Keratinocyte (primary cell): Measurements from ENCODE around the gene ASB10. TPM values are rescaled to one million over a fixed set of nuclear protein-coding genes. Genes with fewer than 3 reads are reported as not detected.

Source experiments
- DNase-seq: peaks from one replicate; pipeline ENCODE4 v3.0.0-alpha.2; 2011; ENCODE audit warnings: low read depth, missing footprints, low spot score
- FAIRE-seq: peaks from 2 replicates; lab custom pipeline; 2011; peaks lifted over from hg19 to GRCh38; lab: Jason Lieb, UNC
- H2AFZ ChIP-seq: 2 replicates; pipeline ENCODE4 v1.6.0; 2012; ENCODE audit warnings: low read length, control low read depth, inconsistent platforms; ENCODE audit not compliant: control insufficient read depth
- H3K27ac ChIP-seq: 2 replicates; pipeline ENCODE4 v1.5.1; 2011; ENCODE audit warnings: low read length; ENCODE audit not compliant: control insufficient read depth, insufficient read depth
- H3K27me3 ChIP-seq: 3 replicates; pipeline ENCODE4 v1.6.0; 2011; ENCODE audit warnings: low read length; ENCODE audit not compliant: control insufficient read depth, insufficient read depth; ENCODE audit errors: extremely low read depth
- H3K36me3 ChIP-seq, 2 experiments: 2 replicates in 1 of 2; 3 replicates in 1 of 2; pipeline ENCODE4 v1.5.1; 2011; ENCODE audit warnings: low read length in 2 of 2, mild to moderate bottlenecking in 1 of 2; ENCODE audit not compliant: control insufficient read depth in 2 of 2, insufficient read depth in 2 of 2; ENCODE audit errors: extremely low read depth in 1 of 2
- H3K4me1 ChIP-seq: 3 replicates; pipeline ENCODE4 v1.5.1; 2011; ENCODE audit warnings: low read length; ENCODE audit not compliant: control insufficient read depth, insufficient read depth; ENCODE audit errors: extremely low read depth
- H3K4me2 ChIP-seq: 3 replicates; pipeline ENCODE4 v1.6.0; 2011; ENCODE audit warnings: low read depth, low read length; ENCODE audit not compliant: control insufficient read depth, insufficient read depth; ENCODE audit errors: extremely low read depth
- H3K4me3 ChIP-seq, 3 experiments: fragments of 200-600 bp in 1 of 3; sonication (generic) in 1 of 3; 2 replicates in 2 of 3; 3 replicates in 1 of 3; pipeline ENCODE4 v1.5.1; 2011 to 2016; ENCODE audit warnings: low read length in 3 of 3, mild to moderate bottlenecking in 3 of 3, control low read depth in 2 of 3, inconsistent platforms in 1 of 3, low read depth in 1 of 3, mixed read lengths in 1 of 3, mixed run types in 1 of 3, moderate library complexity in 1 of 3; ENCODE audit not compliant: control insufficient read depth in 2 of 3, insufficient read depth in 2 of 3; ENCODE audit errors: extremely low read depth in 1 of 3
- H3K79me2 ChIP-seq: 2 replicates; pipeline ENCODE4 v1.6.0; 2012; ENCODE audit warnings: low read length; ENCODE audit not compliant: control insufficient read depth, insufficient read depth
- H3K9ac ChIP-seq: 3 replicates; pipeline ENCODE4 v1.6.0; 2011; ENCODE audit warnings: low read length; ENCODE audit not compliant: control insufficient read depth, insufficient read depth; ENCODE audit errors: extremely low read depth
- H3K9me1 ChIP-seq: 3 replicates; pipeline ENCODE4 v1.6.0; 2011; ENCODE audit warnings: low read length; ENCODE audit not compliant: control insufficient read depth, insufficient read depth; ENCODE audit errors: extremely low read depth
- H3K9me3 ChIP-seq: 2 replicates; pipeline ENCODE4 v1.5.1; 2012; ENCODE audit warnings: low read depth, low read length; ENCODE audit not compliant: control insufficient read depth
- H4K20me1 ChIP-seq: 3 replicates; pipeline ENCODE4 v1.6.0; 2011; ENCODE audit warnings: low read length; ENCODE audit not compliant: control insufficient read depth, insufficient read depth; ENCODE audit errors: extremely low read depth
- EZH2 ChIP-seq: IDR thresholded peaks from one replicate; pipeline ENCODE4 v1.6.1; 2012; ENCODE audit warnings: inconsistent platforms, mild to moderate bottlenecking, low read length, moderate library complexity
- dilution Hi-C: fragments of 300-500 bp; cut with MboI; formaldehyde crosslinking; loops from one replicate; pipeline ENCODE4 v1.7.0; 2020; ENCODE audit warnings: low sequenced_read_pairs; ENCODE audit not compliant: extremely low pct_ligation_motif_present
- polyA plus RNA-seq, 5 experiments: library from polyadenylated mRNA; depleted of rRNA in 3 of 5; stranded (reverse) in 3 of 5; stranded (forward) in 1 of 5; unstranded in 1 of 5; fragments of >200 nt; gene quantifications; 1 replicate in 1 of 5; 2 replicates in 3 of 5; 3 replicates in 1 of 5; pipeline versions ENCODE4 v1.2.1 to v1.2.3, GENCODE V29; 2011 to 2012; ENCODE audit warnings: missing spikeins in 2 of 5, low read depth in 1 of 5, low replicate concordance in 1 of 5
- TF ChIP-seq, protein P1 (sequence below), 3 experiments: IDR thresholded peaks in 1 of 3; conservative IDR thresholded peaks in 1 of 3; optimal IDR thresholded peaks in 1 of 3; 2 replicates in 2 of 3; 3 replicates in 1 of 3; pipeline versions ENCODE3 to v1.5.1; 2011; ENCODE audit warnings: low read length in 3 of 3, mild to moderate bottlenecking in 3 of 3, moderate library complexity in 2 of 3, control low read depth in 1 of 3, inconsistent platforms in 1 of 3; ENCODE audit not compliant: insufficient read depth in 2 of 3; ENCODE audit errors: extremely low read depth in 1 of 3

The ASB10 gene
- polyA plus RNA-seq, 1 donor (not counting 4 experiments of a cell fraction or from before 2014, with no cell fraction given): not detected

GRCh38 chr7:151205730-151206129, 18.7 kb upstream of the ASB10 start:
- no peaks in the 10 kb centered on the region for H3K9me3 ChIP-seq

DNA sequence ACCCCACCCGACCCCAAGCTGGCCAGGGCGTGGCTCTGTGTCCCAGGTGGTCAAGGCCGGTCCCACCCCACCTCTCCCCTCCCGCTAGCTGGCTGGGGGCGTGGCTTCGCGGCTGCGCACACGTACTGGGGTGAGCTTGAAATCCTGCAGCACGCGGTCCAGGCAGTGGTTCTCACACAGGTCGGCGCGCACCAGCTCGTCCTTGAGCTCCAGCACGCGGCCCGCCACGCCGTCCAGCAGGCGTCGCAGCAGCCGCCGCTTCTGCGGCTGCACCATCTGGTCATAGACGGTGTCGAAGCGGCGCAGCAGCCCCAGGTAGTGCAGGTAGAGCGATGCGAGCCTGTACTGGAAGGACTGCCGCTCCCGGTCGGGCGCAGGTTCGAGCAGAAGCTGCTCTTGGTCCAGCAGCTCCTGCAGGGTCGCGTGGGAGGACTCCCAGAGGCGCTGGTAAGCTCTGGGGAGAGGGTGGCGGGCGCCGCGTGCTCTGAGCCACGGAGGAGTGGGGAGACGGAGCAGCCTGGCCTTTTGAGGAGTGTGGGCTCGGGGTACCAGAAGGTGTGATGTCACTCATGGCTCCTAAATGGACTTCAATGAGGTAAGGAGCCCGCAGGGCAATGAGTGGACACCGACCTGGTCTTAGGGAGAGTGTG, 17.5 kb upstream of the ASB10 start:
- dilution Hi-C loops: no loop called here
- H3K36me3 ChIP-seq: no peaks in the 10 kb centered on the region
- no peak for DNase-seq

More at GRCh38 chr7:151205730-151206129, 18.7 kb upstream of the ASB10 start:
- no peaks in the 10 kb centered on the region for H3K36me3 ChIP-seq
- no peak overlapping the region for H3K4me2 ChIP-seq
- peaks cover 41% of the 10 kb centered on the region for H3K27me3 ChIP-seq
- no peak overlapping the region for H3K4me3 ChIP-seq
- no peaks in the 10 kb centered on the region for H4K20me1 ChIP-seq
- TF ChIP-seq, protein P1, sequence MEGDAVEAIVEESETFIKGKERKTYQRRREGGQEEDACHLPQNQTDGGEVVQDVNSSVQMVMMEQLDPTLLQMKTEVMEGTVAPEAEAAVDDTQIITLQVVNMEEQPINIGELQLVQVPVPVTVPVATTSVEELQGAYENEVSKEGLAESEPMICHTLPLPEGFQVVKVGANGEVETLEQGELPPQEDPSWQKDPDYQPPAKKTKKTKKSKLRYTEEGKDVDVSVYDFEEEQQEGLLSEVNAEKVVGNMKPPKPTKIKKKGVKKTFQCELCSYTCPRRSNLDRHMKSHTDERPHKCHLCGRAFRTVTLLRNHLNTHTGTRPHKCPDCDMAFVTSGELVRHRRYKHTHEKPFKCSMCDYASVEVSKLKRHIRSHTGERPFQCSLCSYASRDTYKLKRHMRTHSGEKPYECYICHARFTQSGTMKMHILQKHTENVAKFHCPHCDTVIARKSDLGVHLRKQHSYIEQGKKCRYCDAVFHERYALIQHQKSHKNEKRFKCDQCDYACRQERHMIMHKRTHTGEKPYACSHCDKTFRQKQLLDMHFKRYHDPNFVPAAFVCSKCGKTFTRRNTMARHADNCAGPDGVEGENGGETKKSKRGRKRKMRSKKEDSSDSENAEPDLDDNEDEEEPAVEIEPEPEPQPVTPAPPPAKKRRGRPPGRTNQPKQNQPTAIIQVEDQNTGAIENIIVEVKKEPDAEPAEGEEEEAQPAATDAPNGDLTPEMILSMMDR (optimal IDR thresholded peaks at IDR 0.05 in 1 of 3, IDR thresholded peaks at IDR 0.05 in 1 of 3, conservative IDR thresholded peaks at IDR 0.05 in 1 of 3; ENCODE audit: extremely low read depth in 1 of 3, insufficient read depth in 2 of 3, low read length in 3 of 3): no peak
- TF ChIP-seq EZH2: no peak
- DNase-seq: no peak
- no peaks in the 10 kb centered on the region for H3K9me1 ChIP-seq
- no peak overlapping the region for H3K9ac ChIP-seq
- no peak overlapping the region for H3K27ac ChIP-seq
- dilution Hi-C loops: no loop called here
- no peak for FAIRE-seq
- H3K4me1 ChIP-seq: no peaks in the 10 kb centered on the region
- no peaks in the 10 kb centered on the region for H3K79me2 ChIP-seq
- H2AFZ ChIP-seq: no peak overlapping the region

More for the DNA sequence above, 17.5 kb upstream of the ASB10 start:
- Histone ChIP-seq H3K9ac (no peak overlapping the region), H3K4me1 (no peaks in the 10 kb centered on the region), H3K79me2 (no peaks in the 10 kb centered on the region), H3K9me3 (no peaks in the 10 kb centered on the region), H2AFZ (no peak overlapping the region), H3K27me3 (peaks cover 46% of the 10 kb centered on the region), H4K20me1 (no peaks in the 10 kb centered on the region), H3K27ac (no peak overlapping the region), H3K4me2 (no peak overlapping the region), H3K9me1 (no peaks in the 10 kb centered on the region), H3K4me3 (no peak overlapping the region)
- no peak for FAIRE-seq
- TF ChIP-seq, protein P1 (optimal IDR thresholded peaks at IDR 0.05 in 1 of 3, IDR thresholded peaks at IDR 0.05 in 1 of 3, conservative IDR thresholded peaks at IDR 0.05 in 1 of 3; ENCODE audit: extremely low read depth in 1 of 3, insufficient read depth in 2 of 3, low read length in 3 of 3): no peak
- no peak for TF ChIP-seq EZH2
